Measurements from ENCODE around the gene PNRC1.

PNRC1 gene

GRCh38 chr6:89084542-89084941 is 4.0 kb downstream of the PNRC1 start:
- no peak overlapping the region for H3K9ac ChIP-seq (ENCODE audit: low read length)
- no peaks in the 10 kb centered on the region for H3K27me3 ChIP-seq (ENCODE audit: control insufficient read depth, insufficient read depth, low read length)
- peaks cover 9% of the 10 kb centered on the region for H3K36me3 ChIP-seq (ENCODE audit: control insufficient read depth, insufficient read depth, low read length)
- H3K4me1 ChIP-seq (ENCODE audit: control insufficient read depth, insufficient read depth, low read length): peaks cover 15% of the 10 kb centered on the region
- H3K27ac ChIP-seq (ENCODE audit: low read depth, low read length): no peak overlapping the region
- H3K4me3 ChIP-seq (ENCODE audit: low read length): no peak overlapping the region

GRCh38 chr6:89084954-89085353 is 4.4 kb downstream of the PNRC1 start:
- H3K36me3 ChIP-seq (ENCODE audit: control insufficient read depth, insufficient read depth, low read length): peaks cover 9% of the 10 kb centered on the region
- H3K27ac ChIP-seq (ENCODE audit: low read depth, low read length): no peak overlapping the region
- H3K27me3 ChIP-seq (ENCODE audit: control insufficient read depth, insufficient read depth, low read length): no peaks in the 10 kb centered on the region
- H3K4me1 ChIP-seq (ENCODE audit: control insufficient read depth, insufficient read depth, low read length): peaks cover 15% of the 10 kb centered on the region
- no peak overlapping the region for H3K4me3 ChIP-seq (ENCODE audit: low read length)
- H3K9ac ChIP-seq (ENCODE audit: low read length): no peak overlapping the region

GRCh38 chr6:89085409-89086205 is 5.1 kb downstream of the PNRC1 start:
- Histone ChIP-seq H3K9ac (ENCODE audit: low read length) (no peak overlapping the region), H3K4me1 (ENCODE audit: control insufficient read depth, insufficient read depth, low read length) (peaks cover 15% of the 10 kb centered on the region), H3K27ac (ENCODE audit: low read depth, low read length) (no peak overlapping the region), H3K27me3 (ENCODE audit: control insufficient read depth, insufficient read depth, low read length) (no peaks in the 10 kb centered on the region), H3K4me3 (ENCODE audit: low read length) (no peak overlapping the region), H3K36me3 (ENCODE audit: control insufficient read depth, insufficient read depth, low read length) (peaks cover 9% of the 10 kb centered on the region)

- Histone ChIP-seq H3K27me3 (ENCODE audit: control insufficient read depth, insufficient read depth, low read length) (no peaks in the 10 kb centered on the region), H3K4me1 (ENCODE audit: control insufficient read depth, insufficient read depth, low read length) (peaks cover 15% of the 10 kb centered on the region), H3K36me3 (ENCODE audit: control insufficient read depth, insufficient read depth, low read length) (peaks cover 9% of the 10 kb centered on the region), H3K9ac (ENCODE audit: low read length) (no peak overlapping the region), H3K4me3 (ENCODE audit: low read length) (no peak overlapping the region), H3K27ac (ENCODE audit: low read depth, low read length) (no peak overlapping the region)
These were observed 7.3 kb downstream of the PNRC1 start for GRCh38 chr6:89087881-89088280.

GRCh38 chr6:89098461-89098860 is 17.9 kb downstream of the PNRC1 start:
- H3K36me3 ChIP-seq (ENCODE audit: control insufficient read depth, insufficient read depth, low read length): no peaks in the 10 kb centered on the region
- H3K4me3 ChIP-seq (ENCODE audit: low read length): no peak overlapping the region

GRCh38 chr6:89100114-89100513 is 19.6 kb downstream of the PNRC1 start:
- H3K27me3 ChIP-seq (ENCODE audit: control insufficient read depth, insufficient read depth, low read length): no peaks in the 10 kb centered on the region
- no peaks in the 10 kb centered on the region for H3K4me1 ChIP-seq (ENCODE audit: control insufficient read depth, insufficient read depth, low read length)
- H3K27ac ChIP-seq (ENCODE audit: low read depth, low read length): no peak overlapping the region
- no peak overlapping the region for H3K4me3 ChIP-seq (ENCODE audit: low read length)
- no peak overlapping the region for H3K9ac ChIP-seq (ENCODE audit: low read length)
- H3K36me3 ChIP-seq (ENCODE audit: control insufficient read depth, insufficient read depth, low read length): no peaks in the 10 kb centered on the region

More at GRCh38 chr6:89098461-89098860, 17.9 kb downstream of the PNRC1 start:
- Histone ChIP-seq H3K4me1 (ENCODE audit: control insufficient read depth, insufficient read depth, low read length) (no peaks in the 10 kb centered on the region), H3K27me3 (ENCODE audit: control insufficient read depth, insufficient read depth, low read length) (no peaks in the 10 kb centered on the region), H3K9ac (ENCODE audit: low read length) (no peak overlapping the region), H3K27ac (ENCODE audit: low read depth, low read length) (no peak overlapping the region)

- Histone ChIP-seq H3K36me3 (ENCODE audit: control insufficient read depth, insufficient read depth, low read length) (no peaks in the 10 kb centered on the region), H3K4me3 (ENCODE audit: low read length) (no peak overlapping the region), H3K9ac (ENCODE audit: low read length) (no peak overlapping the region), H3K27me3 (ENCODE audit: control insufficient read depth, insufficient read depth, low read length) (no peaks in the 10 kb centered on the region), H3K4me1 (ENCODE audit: control insufficient read depth, insufficient read depth, low read length) (no peaks in the 10 kb centered on the region), H3K27ac (ENCODE audit: low read depth, low read length) (no peak overlapping the region)
These were observed 29.7 kb downstream of the PNRC1 start for GRCh38 chr6:89110284-89110683.

GRCh38 chr6:89111933-89112332 is 31.4 kb downstream of the PNRC1 start:
- Histone ChIP-seq H3K36me3 (ENCODE audit: control insufficient read depth, insufficient read depth, low read length) (no peaks in the 10 kb centered on the region), H3K9ac (ENCODE audit: low read length) (no peak overlapping the region), H3K27ac (ENCODE audit: low read depth, low read length) (no peak overlapping the region), H3K4me3 (ENCODE audit: low read length) (no peak overlapping the region), H3K4me1 (ENCODE audit: control insufficient read depth, insufficient read depth, low read length) (peaks cover under 1% of the 10 kb centered on the region), H3K27me3 (ENCODE audit: control insufficient read depth, insufficient read depth, low read length) (no peaks in the 10 kb centered on the region)

GRCh38 chr6:89116702-89117101 is 36.2 kb downstream of the PNRC1 start:
- Histone ChIP-seq H3K27me3 (ENCODE audit: control insufficient read depth, insufficient read depth, low read length) (no peaks in the 10 kb centered on the region), H3K36me3 (ENCODE audit: control insufficient read depth, insufficient read depth, low read length) (no peaks in the 10 kb centered on the region), H3K9ac (ENCODE audit: low read length) (no peak overlapping the region), H3K27ac (ENCODE audit: low read depth, low read length) (no peak overlapping the region), H3K4me3 (ENCODE audit: low read length) (peak overlapping the region; percentile 72), H3K4me1 (ENCODE audit: control insufficient read depth, insufficient read depth, low read length) (peaks cover 3% of the 10 kb centered on the region)

- Histone ChIP-seq H3K4me3 (ENCODE audit: low read length) (peak within 1 kb of the TSS; percentile 72), H3K27ac (ENCODE audit: low read depth, low read length) (peak within 1 kb of the TSS; percentile 32), H3K4me1 (ENCODE audit: control insufficient read depth, insufficient read depth, low read length) (peaks cover 3% of the 10 kb centered on the region), H3K36me3 (ENCODE audit: control insufficient read depth, insufficient read depth, low read length) (no peaks in the 10 kb centered on the region), H3K27me3 (ENCODE audit: control insufficient read depth, insufficient read depth, low read length) (no peaks in the 10 kb centered on the region), H3K9ac (ENCODE audit: low read length) (peak within 1 kb of the TSS; percentile 56)
These were observed 36.9 kb downstream of the PNRC1 start, which contains the start of gene SRSF12 for GRCh38 chr6:89117211-89118108. SRSF12 (minus strand) TSS chr6:89118071; CDS start chr6:89117887, 184 bp downstream.

- H3K9ac ChIP-seq (ENCODE audit: low read length): no peak overlapping the region
- H3K4me3 ChIP-seq (ENCODE audit: low read length): no peak overlapping the region
- no peaks in the 10 kb centered on the region for H3K36me3 ChIP-seq (ENCODE audit: control insufficient read depth, insufficient read depth, low read length)
- peaks cover 3% of the 10 kb centered on the region for H3K4me1 ChIP-seq (ENCODE audit: control insufficient read depth, insufficient read depth, low read length)
- H3K27me3 ChIP-seq (ENCODE audit: control insufficient read depth, insufficient read depth, low read length): no peaks in the 10 kb centered on the region
- no peak overlapping the region for H3K27ac ChIP-seq (ENCODE audit: low read depth, low read length)
These were observed 38.4 kb downstream of the PNRC1 start for GRCh38 chr6:89118931-89119330.

- no peak overlapping the region for H3K4me3 ChIP-seq (ENCODE audit: low read length)
- H3K9ac ChIP-seq (ENCODE audit: low read length): no peak overlapping the region
- no peak overlapping the region for H3K27ac ChIP-seq (ENCODE audit: low read depth, low read length)
- H3K36me3 ChIP-seq (ENCODE audit: control insufficient read depth, insufficient read depth, low read length): no peaks in the 10 kb centered on the region
- H3K27me3 ChIP-seq (ENCODE audit: control insufficient read depth, insufficient read depth, low read length): no peaks in the 10 kb centered on the region
- peaks cover 3% of the 10 kb centered on the region for H3K4me1 ChIP-seq (ENCODE audit: control insufficient read depth, insufficient read depth, low read length)
These were observed 39.8 kb downstream of the PNRC1 start for GRCh38 chr6:89120371-89120770.

All from rectal smooth muscle tissue (tissue), 1 donor.